KG1 (cell line): ENCODE results near the gene LAMTOR3.
A peak's percentile ranks its signal among the peaks of the same experiment; 100 is the strongest.

Experiments used
- DNase-seq: peaks from one replicate; lab custom pipeline; 2025; lab: John Stamatoyannopoulos, UW

The LAMTOR3 gene, protein sequence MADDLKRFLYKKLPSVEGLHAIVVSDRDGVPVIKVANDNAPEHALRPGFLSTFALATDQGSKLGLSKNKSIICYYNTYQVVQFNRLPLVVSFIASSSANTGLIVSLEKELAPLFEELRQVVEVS

DNA sequence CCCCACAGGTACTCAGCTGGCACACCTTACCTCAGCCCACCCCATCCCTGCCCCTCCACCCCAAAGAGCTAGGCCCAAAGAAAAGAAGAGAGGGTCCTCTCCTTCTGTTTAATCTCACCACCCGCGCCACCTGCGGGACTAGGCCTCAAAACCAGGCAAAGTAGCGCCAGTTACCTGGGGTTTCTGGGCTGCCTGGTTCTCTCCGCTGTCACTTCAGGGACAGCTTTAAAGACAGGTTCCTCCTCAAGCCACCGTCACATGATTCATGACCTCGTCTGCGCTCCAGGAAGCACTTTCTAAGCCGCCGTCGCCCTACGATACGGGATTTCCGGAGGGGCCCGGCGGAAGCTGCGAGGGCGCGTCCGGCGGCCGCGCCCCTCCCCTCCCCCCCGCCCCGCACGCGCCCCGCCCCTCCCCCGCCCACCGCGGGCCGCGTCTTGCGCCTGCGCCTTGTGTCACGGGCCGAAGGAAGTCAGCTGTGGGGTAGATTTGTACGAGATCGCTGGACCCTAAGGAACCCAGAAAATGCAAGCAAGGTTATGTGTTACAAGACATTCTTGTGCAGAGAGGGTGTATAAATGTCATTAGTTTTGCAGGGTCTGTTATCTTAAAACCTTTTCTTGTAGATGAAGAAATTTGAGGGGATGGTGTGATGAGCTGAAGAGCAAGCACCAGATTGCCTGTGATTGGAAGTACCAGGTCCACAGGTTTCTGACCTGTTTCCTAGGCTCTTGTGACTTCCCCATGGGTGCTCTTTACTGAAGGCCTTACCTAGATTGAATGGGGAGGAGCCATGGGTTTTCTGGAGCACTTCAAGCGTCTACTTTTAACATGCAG is at the start of gene LAMTOR3:
Gene LAMTOR3, minus strand, starts transcription at position 267 of the 837 bp plus-strand sequence. CDS start 464 bp downstream, outside the sequence.
- peak; percentile 69 for DNase-seq

DNA sequence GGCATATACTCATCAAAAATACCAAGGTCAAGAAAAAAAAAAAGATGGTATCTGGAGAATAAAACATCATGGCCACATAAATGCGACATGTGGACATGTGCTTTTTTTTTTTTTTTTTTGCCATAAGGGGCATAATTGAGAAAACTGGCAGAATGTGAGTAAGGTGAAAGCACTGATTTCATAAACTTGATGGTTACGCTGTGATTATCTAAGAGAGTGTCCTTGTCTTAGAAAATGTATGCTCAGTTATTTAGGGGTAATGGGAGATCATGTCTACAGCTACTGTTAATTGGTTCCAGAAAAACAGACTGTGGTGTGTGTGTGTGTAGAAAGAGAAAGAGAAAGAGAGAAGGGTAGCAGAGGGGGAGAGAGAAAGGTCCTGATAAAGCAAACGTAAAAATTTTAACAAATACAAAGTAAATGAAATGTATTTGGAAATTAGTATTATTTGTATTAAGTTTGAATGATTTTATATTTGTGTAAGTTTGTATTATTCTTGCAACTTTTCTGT is 44.1 kb upstream of the LAMTOR3 start:
- no peak for DNase-seq

DNA sequence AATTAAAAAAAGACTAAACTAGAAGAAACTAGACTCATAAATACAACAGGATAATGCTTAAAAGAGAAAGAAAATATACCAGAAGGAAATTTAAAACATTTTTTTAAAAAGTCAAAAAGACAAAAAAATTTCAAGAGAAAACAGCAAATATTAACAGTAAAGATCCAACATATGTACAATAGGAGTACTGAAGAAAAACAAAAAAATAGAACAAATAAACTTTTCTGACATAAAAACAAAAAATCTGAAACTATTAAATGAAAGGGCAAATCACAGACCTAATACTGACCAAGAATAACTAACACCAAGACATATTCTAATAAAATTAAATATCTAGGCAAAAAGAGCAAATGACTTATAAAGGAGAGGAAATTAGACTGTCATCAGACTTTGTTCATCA is 40.7 kb upstream of the LAMTOR3 start:
- DNase-seq, result no peak

DNA sequence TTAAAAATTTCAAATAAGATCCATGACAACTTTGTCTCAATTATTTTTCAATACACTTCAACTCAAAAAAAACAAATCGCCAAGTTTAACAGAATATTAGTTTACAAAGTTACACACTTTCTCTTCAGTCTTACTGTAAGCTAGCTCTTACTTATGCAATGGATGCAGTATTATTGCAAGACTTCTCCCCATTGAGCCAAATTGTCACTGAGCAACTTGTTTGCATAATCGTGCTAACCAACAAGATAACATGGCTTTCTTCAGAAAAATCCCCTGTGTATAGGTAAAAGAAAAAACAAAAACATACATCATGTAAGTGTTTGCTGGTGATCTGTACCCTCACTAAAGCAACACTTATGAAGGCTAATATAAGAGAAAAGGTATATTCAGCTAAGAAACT is 33.3 kb upstream of the LAMTOR3 start:
- DNase-seq, result no peak

DNA sequence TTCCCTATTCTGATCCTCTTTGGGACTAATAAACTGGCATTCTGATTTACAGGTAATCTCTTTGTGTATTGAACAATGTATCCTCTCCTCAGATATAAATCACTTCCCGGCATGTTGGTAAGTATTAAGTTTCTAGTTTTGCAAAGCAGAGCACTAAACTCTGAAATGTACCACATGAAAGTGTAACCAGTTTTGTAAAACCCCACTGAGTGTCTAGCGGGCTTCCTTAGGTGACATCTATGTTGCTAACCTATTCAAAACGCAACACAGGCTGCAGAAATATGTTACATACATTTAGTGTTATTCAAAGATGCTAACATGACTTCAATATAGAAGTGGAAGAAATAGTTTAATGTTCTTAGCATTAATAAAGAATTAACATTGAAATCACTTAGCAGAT is 26.9 kb upstream of the LAMTOR3 start:
- DNase-seq, result no peak

DNA sequence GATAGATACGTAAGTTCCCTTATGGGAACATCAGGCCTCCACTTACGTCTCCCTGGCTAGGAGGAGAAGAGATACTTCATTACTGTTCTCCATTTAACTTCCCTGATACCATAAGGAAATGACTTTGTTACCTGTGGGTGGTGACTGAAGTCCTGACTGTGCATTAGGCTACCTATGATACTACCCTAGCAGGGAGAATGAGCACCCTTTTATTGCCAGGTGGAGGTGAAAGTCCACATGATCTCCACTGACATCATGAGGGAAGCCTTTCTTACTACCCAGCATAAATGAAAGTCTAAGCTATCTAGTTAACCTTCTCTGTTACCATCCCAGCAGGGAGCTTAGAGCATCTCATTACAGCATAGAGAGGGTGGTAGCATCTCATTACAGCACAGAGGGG is 24.4 kb upstream of the LAMTOR3 start:
- DNase-seq, result no peak

DNA sequence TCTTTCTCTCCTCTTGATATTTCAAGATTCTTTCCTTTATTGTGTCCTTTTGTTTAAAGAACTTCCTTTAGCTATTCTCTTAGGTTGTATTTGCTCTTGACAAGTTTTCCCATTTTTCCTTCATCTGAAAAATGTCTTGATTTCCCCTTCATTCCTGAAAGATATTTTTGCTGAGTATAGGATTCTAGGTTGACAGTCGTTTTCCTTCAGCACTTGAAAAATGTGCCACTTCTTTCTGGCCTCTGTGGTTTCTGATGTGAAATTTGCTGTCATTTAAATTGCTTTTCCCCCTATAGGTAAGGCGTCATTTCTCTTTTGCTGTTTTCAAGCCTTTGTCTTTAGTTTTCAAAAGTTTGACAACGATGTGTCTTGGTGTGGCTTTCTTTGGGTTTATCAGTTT is 23.3 kb upstream of the LAMTOR3 start:
- no peak for DNase-seq

DNA sequence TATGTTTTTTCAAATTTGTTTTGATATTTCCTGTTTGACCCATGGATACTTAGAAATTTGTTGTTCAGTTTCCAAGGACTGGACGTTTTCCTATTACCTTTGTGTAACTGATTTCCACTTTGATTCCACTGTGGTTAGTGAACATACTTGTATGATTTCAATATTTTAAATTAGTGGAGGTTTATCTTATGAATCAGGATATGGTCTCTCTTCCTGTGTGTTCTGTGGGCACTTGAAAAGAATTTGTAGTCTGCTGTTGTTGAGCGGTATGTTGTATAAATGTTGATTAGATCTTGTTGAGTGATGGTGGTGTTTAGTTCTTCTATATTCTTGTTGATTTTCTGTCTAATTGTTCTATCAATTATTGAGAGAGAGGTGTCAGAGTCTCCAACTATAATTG is 21.2 kb upstream of the LAMTOR3 start:
- DNase-seq, result no peak

DNA sequence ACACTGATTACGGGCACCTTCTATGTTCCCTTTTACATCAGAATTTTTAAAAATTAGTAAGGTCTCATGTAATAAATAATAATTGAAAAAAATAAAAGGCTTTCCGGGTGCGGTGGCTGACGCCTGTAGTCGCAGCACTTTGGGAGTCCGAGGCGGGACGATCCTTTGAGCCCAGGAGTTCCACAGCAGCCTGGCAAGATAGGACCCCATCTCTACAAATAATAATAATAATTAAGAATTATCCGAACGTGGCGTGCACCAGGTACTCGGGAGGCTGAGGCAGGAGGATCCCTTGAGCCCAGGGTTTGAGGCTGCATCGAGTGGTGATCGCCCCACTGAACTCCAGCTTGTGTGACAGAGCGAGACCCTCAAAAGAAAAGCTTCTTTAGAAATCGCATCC is 771 bp upstream of the LAMTOR3 start:
- DNase-seq, result no peak

DNA sequence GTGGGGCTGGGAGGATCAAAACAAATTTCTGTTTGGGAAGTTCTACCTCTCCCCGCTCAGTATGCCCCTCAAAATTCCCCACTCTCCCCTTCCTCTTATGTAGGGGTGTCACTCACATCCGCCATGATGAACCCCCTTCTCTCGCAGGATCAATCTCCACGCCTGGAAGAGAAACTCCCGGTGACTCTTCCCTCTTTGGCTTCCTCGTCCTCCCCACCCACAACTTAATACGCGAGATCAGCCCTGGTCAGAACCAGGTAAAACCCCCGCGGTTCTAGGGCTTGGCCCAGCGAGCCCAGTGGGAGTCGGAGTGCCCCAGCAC is 427 bp downstream of the LAMTOR3 start:
- DNase-seq, result no peak

DNA sequence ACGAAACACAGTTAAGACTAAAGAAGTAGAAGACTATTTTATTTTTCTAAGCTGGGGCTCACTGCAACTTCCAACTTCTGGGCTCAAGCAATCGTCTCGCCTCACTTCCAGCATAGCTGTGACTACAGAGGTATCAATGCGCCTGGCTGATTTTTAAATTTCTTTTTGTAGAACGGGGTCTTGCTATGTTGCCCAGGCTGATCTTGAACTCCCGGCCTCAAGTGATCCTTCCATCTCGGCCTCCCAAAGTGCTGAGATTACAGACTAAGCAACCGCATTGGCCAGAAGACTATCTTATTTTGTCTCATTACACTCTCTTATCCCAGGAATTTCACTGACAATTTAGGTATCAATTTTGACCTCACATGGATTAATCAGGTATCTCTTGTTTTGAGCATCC is 1.2 kb downstream of the LAMTOR3 start:
- no peak for DNase-seq

DNA sequence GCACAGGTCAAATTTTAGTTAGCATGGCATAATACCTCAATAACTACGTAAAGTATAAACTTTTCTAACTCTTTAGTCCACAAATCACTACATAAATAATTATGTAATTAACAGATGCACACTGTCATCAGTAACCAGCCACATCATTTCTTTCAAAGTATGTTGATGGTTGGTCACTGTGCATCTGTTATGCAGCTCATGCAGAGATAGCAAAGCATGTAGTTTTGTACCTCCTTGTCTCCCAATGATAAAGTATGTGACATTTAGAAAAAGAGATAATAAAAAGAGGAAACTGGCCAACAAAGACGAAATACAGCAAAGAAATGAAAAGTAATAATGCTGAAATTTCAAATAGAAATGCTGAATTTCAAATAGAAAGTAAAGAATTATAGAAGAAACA is 2.9 kb downstream of the LAMTOR3 start:
- DNase-seq, result no peak

DNA sequence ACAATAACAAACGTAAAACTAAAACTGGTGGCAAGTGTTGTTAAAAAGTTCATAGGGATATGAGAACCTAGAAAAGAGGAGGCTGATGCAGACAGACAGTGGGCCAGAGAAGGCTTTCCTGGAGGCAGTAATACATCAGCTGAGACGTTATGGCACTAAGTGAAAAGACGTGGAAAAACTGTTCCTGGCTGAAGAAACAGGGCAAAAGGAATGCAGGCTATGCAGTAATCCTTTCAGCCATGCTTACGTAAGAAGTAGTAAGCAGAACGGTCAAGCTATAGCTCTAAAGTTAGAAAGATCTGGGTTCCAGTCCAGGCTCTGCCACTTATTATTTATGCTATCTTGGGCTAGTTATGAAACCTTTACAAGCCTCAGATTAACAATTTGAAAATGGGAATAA is 6.4 kb downstream of the LAMTOR3 start:
- DNase-seq, result no peak

DNA sequence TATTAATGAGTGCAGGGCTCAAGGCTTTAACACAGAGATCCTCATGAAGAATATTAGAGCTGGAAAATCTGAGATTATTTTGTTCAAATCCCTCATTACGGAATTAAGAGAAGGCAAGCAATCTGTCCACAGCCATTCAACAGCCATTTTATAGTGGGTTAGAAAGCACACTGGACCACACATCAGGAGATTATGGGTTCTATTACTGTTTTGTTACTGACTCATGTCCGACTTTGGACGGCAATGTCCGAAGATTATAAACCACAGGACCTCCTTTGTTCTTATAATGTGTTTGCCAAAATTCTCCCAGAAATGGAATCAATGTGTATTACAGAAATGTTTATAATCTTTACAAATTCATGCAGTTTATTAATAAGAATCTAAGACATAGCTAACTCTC is 8.1 kb downstream of the LAMTOR3 start:
- no peak for DNase-seq

DNA sequence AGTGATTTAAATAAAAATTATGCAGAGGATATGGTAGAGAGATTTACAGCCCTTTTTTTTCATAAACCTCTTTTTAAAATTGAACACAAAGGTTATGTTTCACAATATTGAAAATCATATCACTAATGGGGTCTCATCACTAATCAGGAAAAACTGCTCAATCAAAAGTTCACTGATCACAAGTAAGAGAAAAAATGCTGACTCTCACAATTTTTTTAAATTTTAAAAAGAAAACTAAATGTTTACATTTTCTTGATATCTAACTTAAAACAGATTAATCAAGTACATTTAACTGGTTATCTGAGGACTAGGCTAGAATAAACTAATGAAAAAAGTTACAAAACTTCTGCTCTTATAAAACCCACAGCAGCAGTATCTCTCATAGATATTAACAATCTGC is 8.5 kb downstream of the LAMTOR3 start:
- DNase-seq, result no peak

DNA sequence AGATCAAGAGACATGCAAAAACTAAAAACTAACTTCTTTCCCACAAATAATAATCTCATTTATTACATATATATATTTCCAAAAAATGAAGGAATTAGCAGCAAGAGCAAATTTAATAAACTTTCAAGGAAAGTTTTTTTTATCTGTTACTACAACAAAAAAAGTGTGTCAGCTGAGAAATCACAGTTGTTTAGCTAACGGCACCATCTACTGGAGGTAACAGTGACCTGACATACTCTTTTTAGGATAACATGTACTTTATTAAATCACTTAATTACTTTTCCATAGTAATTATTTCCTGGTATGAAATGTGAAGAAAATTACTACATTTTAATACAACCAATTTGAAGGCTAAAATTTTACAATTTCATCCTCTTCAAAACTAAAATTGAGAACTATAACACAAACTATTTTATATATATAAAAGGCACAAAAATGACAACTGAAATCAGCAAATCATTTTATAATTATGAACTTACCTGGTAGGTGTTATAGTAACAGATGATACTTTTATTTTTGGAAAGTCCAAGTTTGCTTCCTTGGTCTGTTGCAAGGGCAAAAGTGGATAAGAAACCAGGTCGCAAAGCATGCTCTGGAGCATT is 9.1 kb downstream of the LAMTOR3 start:
- peak; percentile 9 for DNase-seq

DNA sequence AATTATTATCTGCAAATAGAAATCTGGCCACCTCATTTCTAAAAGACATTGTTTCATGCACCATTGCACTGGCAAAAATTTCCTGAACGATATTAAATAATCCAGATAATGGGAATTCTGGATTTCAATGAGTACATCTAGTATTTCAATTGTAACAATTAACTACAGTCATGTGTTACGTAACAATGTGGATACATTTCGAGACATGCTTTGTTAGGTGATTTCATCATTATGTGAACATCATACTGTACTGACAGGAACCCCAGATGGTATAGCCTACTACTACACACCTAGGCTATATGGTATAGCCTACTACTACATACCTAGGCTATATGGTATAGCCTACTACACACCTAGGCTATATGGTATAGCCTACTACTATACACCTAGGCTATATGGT is 14.8 kb downstream of the LAMTOR3 start:
- no peak for DNase-seq

DNA sequence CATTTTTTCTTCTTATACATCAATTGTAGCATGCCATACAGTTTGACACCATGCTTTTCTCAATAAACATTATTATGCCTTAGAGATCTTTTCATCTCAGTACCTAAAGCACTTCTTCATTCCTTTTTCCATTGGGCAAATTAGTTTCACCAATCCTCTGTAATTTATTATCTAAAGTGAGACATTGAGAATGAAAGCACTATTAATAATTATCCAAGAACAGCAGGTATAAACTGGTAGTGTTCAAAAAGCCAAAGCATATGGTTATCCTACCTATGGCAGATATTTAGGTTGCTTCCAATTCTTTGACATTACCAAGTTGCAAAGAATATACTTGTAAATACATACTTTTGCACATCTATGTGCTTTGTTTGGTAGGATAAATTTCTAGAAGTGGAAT is 15.6 kb downstream of the LAMTOR3 start:
- DNase-seq, result no peak

DNA sequence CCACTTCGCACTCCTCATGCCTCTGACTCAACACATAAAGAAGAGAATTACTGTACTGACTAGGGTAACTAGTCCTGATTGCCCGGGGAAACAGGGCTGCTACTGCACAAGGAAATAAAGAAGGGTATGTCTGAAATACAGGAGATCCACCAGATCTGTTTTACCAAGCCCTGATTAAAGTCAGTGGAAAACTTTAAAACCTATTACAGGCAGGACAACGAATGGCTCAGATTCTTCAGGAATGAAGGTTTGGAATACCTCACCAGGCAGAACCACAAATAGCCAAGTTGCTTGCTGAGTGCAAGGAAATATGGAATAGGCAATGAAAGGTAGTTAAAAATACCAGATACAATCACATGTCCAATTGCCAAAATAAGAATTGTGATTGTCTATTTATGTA is 17.3 kb downstream of the LAMTOR3 start:
- DNase-seq, result no peak

DNA sequence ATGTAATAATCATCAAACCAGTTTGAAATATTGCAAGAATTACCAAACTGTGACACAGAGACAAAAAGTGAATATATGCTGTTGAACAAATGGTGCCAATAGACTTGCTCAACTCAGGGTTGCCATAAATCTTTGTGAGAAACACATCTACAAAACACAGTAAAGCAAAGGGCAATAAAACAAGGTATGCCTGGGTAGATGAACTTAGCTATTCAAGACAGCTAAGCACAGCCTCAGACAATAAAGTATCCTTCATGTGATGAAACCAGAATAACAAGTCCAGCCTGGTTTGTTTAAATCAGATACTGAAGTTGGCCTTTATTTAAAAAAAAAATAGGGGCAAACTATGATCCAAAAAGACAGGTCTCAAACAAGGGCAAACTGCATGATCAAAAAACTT is 19.2 kb downstream of the LAMTOR3 start:
- no peak for DNase-seq

DNA sequence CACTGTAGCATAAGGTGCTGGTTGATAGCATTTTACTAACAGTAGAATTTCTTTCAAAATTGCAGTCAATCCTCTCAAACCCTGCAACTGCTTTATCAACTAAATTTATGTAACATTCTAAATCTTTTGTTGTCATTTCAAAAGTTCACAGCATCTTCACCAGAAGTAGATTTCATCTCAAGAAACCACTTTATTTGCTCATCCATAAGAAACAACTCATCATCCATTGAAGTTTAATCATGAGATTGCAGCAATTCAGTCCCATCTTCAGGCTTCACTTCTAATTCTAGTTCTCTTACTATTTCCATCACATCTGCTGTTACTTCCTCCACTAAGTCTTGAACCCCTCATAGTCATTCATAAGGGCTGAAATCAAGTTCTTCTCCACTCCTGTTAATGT is 21.7 kb downstream of the LAMTOR3 start:
- DNase-seq, result no peak

DNA sequence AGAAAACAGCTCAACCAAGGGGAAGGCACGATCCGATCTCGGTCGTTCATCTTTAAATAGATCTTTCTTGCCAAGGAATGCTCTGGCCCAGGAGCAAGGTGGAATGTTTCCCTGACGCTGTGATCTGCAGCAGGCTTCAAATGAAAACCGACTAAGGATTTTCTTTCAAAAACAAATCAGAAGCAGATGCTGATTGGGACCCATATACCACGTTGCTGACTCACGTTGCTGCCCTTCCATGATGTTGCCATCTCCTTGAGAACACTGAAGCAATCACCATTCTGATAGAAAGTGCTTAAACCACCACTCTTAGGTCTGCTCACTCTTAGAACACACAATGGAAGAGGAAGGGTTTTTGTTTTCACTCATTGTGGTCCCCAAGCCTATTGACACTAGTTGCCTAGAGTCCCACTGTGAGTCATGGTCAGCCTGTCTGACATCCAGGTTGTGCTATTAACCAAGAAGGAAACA is 26.1 kb downstream of the LAMTOR3 start:
- DNase-seq, result no peak

DNA sequence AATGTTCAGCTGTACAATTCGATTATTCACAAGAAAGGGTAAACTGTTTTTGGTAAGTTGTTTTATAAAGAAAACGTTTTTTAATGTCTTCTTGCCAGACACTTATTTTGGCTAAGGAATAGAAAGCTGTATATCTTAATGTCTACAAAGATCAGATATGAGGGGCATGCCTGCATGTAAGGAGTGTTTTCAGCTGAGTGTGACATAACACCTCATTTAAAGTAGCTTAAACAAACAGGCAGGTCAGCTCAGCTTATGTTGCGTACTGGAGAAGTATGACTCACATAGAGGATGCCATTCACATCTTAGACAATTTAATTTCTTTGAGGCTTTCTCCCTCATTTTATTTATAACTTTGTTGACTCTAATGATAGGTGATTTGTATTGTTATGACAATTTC is 30.4 kb downstream of the LAMTOR3 start:
- no peak for DNase-seq
